A549 (cell line): Measurements from ENCODE around the gene FOXP1.

Experiments used
- CEBPB ChIP-seq, 2 experiments: fragments of >200 bp in 1 of 2; sonication (Bioruptor Twin) in 1 of 2; formaldehyde crosslinking in 1 of 2; IDR thresholded peaks; 2 replicates each; pipeline ENCODE4 v1.6.1; 2012 to 2016
- CTCF ChIP-seq: fragments of >200 bp; sonication (Bioruptor Twin); formaldehyde crosslinking; IDR thresholded peaks from 3 replicates; pipeline ENCODE4 v1.5.1; 2016
- HDAC2 ChIP-seq: fragments of 200-600 bp; sonication (generic); IDR thresholded peaks from 2 replicates; pipeline ENCODE4 v1.6.1; 2016
- JUNB ChIP-seq: fragments of >200 bp; sonication (Bioruptor Twin); formaldehyde crosslinking; IDR thresholded peaks from 2 replicates; pipeline ENCODE4 v1.6.1; 2016
- MAFK ChIP-seq: fragments of 450-650 bp; IDR thresholded peaks from 2 replicates; pipeline ENCODE4 v1.6.1; 2014; ENCODE audit not compliant: partially characterized antibody
- MAX ChIP-seq: IDR thresholded peaks from 2 replicates; pipeline ENCODE4 v1.6.1; 2012
- POLR2A ChIP-seq: IDR thresholded peaks from 2 replicates; pipeline ENCODE4 v1.6.1; 2012; ENCODE audit warnings: mild to moderate bottlenecking, low read length
- POLR2AphosphoS2 ChIP-seq: conservative IDR thresholded peaks from 2 replicates; pipeline ENCODE4 v1.6.1; 2012; ENCODE audit warnings: low read length, improper control_type of control experiment, inconsistent platforms
- RAD21 ChIP-seq, 2 experiments: fragments of >200 bp in 1 of 2; sonication (Bioruptor Twin) in 1 of 2; formaldehyde crosslinking in 1 of 2; IDR thresholded peaks in 1 of 2; conservative IDR thresholded peaks in 1 of 2; 2 replicates in 1 of 2; 3 replicates in 1 of 2; pipeline ENCODE4 v1.6.1; 2012 to 2018; ENCODE audit warnings: inconsistent platforms in 1 of 2
- RFX5 ChIP-seq: fragments of 450-650 bp; IDR thresholded peaks from 2 replicates; pipeline ENCODE4 v1.7.1; 2014; ENCODE audit warnings: antibody characterized with exemption, mild to moderate bottlenecking, moderate library complexity

DNA sequence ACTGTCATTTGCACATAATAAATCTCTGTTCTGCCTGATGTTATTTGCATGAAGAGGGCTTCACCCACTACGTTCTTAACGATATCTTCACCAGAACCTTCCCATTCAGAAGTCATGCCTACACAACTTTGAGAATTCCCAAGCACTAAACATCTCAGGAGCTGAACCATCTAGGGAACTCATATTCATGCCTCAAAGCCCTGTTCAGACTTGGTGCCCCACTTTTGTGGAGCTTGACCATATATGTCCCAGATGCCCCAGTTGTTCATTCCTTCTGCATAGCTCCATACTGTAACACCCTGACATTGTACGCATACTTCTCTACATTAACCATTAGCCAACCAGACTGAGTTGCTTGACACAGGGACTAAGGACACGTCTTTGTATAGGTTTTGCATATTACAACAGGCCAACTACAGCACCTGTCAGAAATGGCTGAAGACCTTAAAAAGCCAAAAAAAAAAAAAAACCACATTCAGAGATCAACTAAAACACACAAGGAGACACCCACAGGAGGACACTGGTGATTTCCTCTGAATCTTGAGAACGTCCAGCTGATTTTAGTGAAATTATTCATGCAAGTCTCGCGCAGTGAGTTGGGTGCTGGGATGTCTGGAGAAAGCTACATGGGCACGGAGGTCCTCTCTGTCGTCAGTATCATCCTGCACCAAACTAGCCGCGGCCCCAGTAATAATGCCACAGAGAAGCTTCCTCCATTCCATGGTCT lies 141.4 kb downstream of the FOXP1 start:
- TF ChIP-seq CTCF (no peak), POLR2A (no peak), JUNB (no peak), MAX (no peak), MAFK (no peak), CEBPB (IDR thresholded peaks at IDR 0.05) (no peak), HDAC2 (no peak), POLR2AphosphoS2 (no peak), RFX5 (no peak), RAD21 (conservative IDR thresholded peaks at IDR 0.05 in 1 of 2, IDR thresholded peaks at IDR 0.05 in 1 of 2) (no peak)
